HepG2 (cell line): ENCODE data around the gene RBBP8NL. TPM values are rescaled to one million over a fixed set of nuclear protein-coding genes. Genes with fewer than 3 reads are reported as not detected.

Experiments
- ATM ChIP-seq: fragments of 450-650 bp; IDR thresholded peaks from 2 replicates; pipeline ENCODE4 v1.7.1; 2017; ENCODE audit warnings: mild to moderate bottlenecking, borderline replicate concordance
- BATF2 ChIP-seq: sonication (generic); formaldehyde crosslinking; IDR thresholded peaks from 2 replicates; pipeline ENCODE4 v1.8.0; 2022; ENCODE audit warnings: mild to moderate bottlenecking, missing genetic modification reagents, moderate library complexity
- ESRRA ChIP-seq: sonication (generic); formaldehyde crosslinking; IDR thresholded peaks from 2 replicates; pipeline ENCODE4 v1.5.1; 2020; ENCODE audit warnings: mild to moderate bottlenecking, low read depth, missing genetic modification reagents
- GPN1 ChIP-seq: sonication (generic); formaldehyde crosslinking; IDR thresholded peaks from 2 replicates; pipeline ENCODE4 v1.5.1; 2020; ENCODE audit warnings: missing genetic modification reagents, borderline replicate concordance
- HNF4A ChIP-seq: sonication (generic); formaldehyde crosslinking; IDR thresholded peaks from 2 replicates; pipeline ENCODE4 v1.4.0; 2020; ENCODE audit warnings: missing genetic modification reagents
- HNF4G ChIP-seq, 2 experiments: sonication (generic) in 1 of 2; formaldehyde crosslinking in 1 of 2; IDR thresholded peaks; 2 replicates each; pipeline versions ENCODE4 v1.4.0 to v1.6.1; 2011 to 2020; ENCODE audit warnings: borderline replicate concordance in 2 of 2, low read depth in 2 of 2, mild to moderate bottlenecking in 2 of 2, low read length in 1 of 2, missing genetic modification reagents in 1 of 2, moderate library complexity in 1 of 2
- KDM4B ChIP-seq: sonication (generic); formaldehyde crosslinking; IDR thresholded peaks from 2 replicates; pipeline ENCODE4 v1.4.0; 2020; ENCODE audit warnings: missing genetic modification reagents
- MAX ChIP-seq: IDR thresholded peaks from 2 replicates; pipeline ENCODE4 v1.6.1; 2012; ENCODE audit warnings: inconsistent platforms
- MEIS1 ChIP-seq: sonication (generic); formaldehyde crosslinking; IDR thresholded peaks from 2 replicates; pipeline ENCODE4 v1.9.0; 2021; ENCODE audit warnings: mild to moderate bottlenecking, missing genetic modification reagents, moderate library complexity, borderline replicate concordance
- MNT ChIP-seq: fragments of 450-650 bp; IDR thresholded peaks from 2 replicates; pipeline ENCODE4 v1.6.1; 2016
- MYC ChIP-seq: sonication (generic); formaldehyde crosslinking; IDR thresholded peaks from 2 replicates; pipeline ENCODE4 v1.9.0; 2021; ENCODE audit warnings: missing genetic modification reagents, borderline replicate concordance
- MZF1 ChIP-seq: sonication (generic); formaldehyde crosslinking; IDR thresholded peaks from 2 replicates; pipeline ENCODE4 v1.8.1; 2023; ENCODE audit warnings: mild to moderate bottlenecking, missing genetic modification reagents, borderline replicate concordance
- NFIC ChIP-seq: IDR thresholded peaks from 2 replicates; pipeline ENCODE4 v1.6.1; 2012; ENCODE audit warnings: mild to moderate bottlenecking, low read length, inconsistent platforms
- SNAPC5 ChIP-seq: sonication (generic); formaldehyde crosslinking; IDR thresholded peaks from 2 replicates; pipeline ENCODE4 v1.8.1; 2023; ENCODE audit warnings: mild to moderate bottlenecking, missing genetic modification reagents, borderline replicate concordance
- SRSF1 ChIP-seq: fragments of 200-400 bp; formaldehyde crosslinking; optimal IDR thresholded peaks from 2 replicates; pipeline ENCODE3; 2017; ENCODE audit warnings: mild to moderate bottlenecking, low read depth, low read length, moderate library complexity
- STAG1 ChIP-seq: sonication (generic); formaldehyde crosslinking; IDR thresholded peaks from 2 replicates; pipeline ENCODE4 v1.4.0; 2020; ENCODE audit warnings: missing genetic modification reagents
- TAF1 ChIP-seq: sonication (generic); formaldehyde crosslinking; IDR thresholded peaks from 2 replicates; pipeline ENCODE4 v1.4.0; 2020; ENCODE audit warnings: missing genetic modification reagents
- TGIF2 ChIP-seq: IDR thresholded peaks from 2 replicates; pipeline ENCODE4 v1.6.1; 2016; ENCODE audit warnings: control low read depth, missing compliant biosample characterization
- THRA ChIP-seq: sonication (generic); formaldehyde crosslinking; IDR thresholded peaks from 2 replicates; pipeline ENCODE4 v1.4.0; 2020; ENCODE audit warnings: missing genetic modification reagents, borderline replicate concordance
- XRCC5 ChIP-seq: fragments of 200-400 bp; formaldehyde crosslinking; optimal IDR thresholded peaks from 2 replicates; pipeline ENCODE3; 2017; ENCODE audit warnings: mild to moderate bottlenecking, low read length
- ZFAT ChIP-seq: sonication (generic); formaldehyde crosslinking; conservative IDR thresholded peaks from 2 replicates; pipeline ENCODE4 v1.8.1; 2023; ENCODE audit warnings: missing genetic modification reagents, inconsistent platforms
- ZKSCAN1 ChIP-seq: fragments of 150-350 bp; IDR thresholded peaks from 2 replicates; pipeline ENCODE4 v1.6.1; 2014; ENCODE audit warnings: low read length
- ZNF234 ChIP-seq: sonication (generic); formaldehyde crosslinking; conservative IDR thresholded peaks from 2 replicates; pipeline ENCODE4 v1.5.1; 2020; ENCODE audit warnings: mild to moderate bottlenecking, missing genetic modification reagents
- ZNF883 ChIP-seq: sonication (generic); formaldehyde crosslinking; IDR thresholded peaks from 2 replicates; pipeline ENCODE4 v1.5.1; 2020; ENCODE audit warnings: mild to moderate bottlenecking, missing genetic modification reagents; ENCODE audit errors: not compliant biosample characterization
- polyA plus RNA-seq, 8 experiments: library from polyadenylated mRNA; depleted of rRNA in 3 of 8; stranded (reverse) in 7 of 8; unstranded in 1 of 8; fragments of >200 nt; fragmentation: Illumina TruSeq in 4 of 8; extraction: Trizol in 4 of 8; gene quantifications; 2 replicates each; pipeline versions ENCODE4 v1.2.1 to v1.2.3, GENCODE V29; 2011 to 2016; ENCODE audit warnings: low read depth in 4 of 8, missing spikeins in 1 of 8, mixed read lengths in 1 of 8; ENCODE audit not compliant: insufficient read depth in 1 of 8
- total RNA-seq, 5 experiments: library from RNA; depleted of rRNA; stranded (reverse); fragments of >200 nt; fragmentation: Illumina TruSeq; extraction: Trizol; gene quantifications; 2 replicates each; pipeline ENCODE4 v1.2.3, GENCODE V29; 2016; ENCODE audit warnings: low read depth in 1 of 5
- TF ChIP-seq, protein P1 (sequence below): sonication (generic); formaldehyde crosslinking; IDR thresholded peaks from 2 replicates; pipeline ENCODE4 v1.4.0; 2020; ENCODE audit warnings: missing genetic modification reagents

RBBP8NL gene
- total and polyA plus RNA-seq, 2 of the 13 experiments (the other 11 are each of a cell fraction or from before 2014, with no cell fraction given) = 0.69 to 0.86 TPM

DNA sequence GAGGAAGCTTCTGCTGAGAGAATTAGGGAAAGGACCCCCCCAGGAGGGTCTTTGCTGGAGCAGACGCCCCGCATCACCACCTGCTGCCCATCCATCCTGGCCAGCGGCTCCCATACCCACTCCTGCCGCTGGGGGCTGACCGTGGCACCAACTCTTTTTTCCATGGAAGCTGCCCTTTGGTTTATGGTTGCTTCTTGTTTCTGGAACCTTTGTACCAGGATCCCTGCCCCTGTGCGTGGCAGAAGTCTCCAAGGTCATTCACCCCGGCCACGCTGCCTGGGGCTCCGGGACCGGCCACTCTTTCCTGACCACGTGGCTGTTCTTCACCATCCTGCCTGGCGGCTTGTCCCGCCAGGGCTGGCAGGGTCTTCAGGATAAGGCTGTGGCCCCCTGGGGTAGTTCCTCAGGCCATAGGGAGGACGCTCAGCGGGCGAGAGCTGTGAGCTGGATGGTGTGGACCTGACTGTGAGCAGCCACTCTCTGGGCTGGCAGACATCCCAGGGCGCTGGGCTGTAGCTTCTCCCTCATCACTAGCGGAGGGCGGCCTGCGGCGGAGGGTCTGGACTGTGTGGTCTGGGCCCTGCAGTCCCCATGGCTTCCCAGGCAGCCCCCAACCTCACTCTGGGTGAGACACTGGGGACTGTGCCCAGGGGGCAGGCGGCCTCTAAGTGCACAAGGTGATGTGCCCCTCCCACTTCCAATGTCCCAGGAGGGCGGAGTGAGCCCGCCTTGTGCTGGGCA lies 22.8 kb upstream of the RBBP8NL start (continued):
- TF ChIP-seq, protein P1, sequence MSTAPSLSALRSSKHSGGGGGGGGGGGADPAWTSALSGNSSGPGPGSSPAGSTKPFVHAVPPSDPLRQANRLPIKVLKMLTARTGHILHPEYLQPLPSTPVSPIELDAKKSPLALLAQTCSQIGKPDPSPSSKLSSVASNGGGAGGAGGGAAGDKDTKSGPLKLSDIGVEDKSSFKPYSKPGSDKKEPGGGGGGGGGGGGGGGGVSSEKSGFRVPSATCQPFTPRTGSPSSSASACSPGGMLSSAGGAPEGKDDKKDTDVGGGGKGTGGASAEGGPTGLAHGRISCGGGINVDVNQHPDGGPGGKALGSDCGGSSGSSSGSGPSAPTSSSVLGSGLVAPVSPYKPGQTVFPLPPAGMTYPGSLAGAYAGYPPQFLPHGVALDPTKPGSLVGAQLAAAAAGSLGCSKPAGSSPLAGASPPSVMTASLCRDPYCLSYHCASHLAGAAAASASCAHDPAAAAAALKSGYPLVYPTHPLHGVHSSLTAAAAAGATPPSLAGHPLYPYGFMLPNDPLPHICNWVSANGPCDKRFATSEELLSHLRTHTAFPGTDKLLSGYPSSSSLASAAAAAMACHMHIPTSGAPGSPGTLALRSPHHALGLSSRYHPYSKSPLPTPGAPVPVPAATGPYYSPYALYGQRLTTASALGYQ (CRISPR knock-in tag) = no peak
- TF ChIP-seq MEIS1 (peak; percentile 70; the same call in 1 of the 2 replicates), TAF1 (no peak), HNF4A (peak; percentile 67), ZKSCAN1 (no peak), ZNF883 (peak; percentile 45), MYC (CRISPR knock-in tag) (peak; percentile 41; the same call in 1 of the 2 replicates), TGIF2 (CRISPR knock-in tag) (no peak), KDM4B (CRISPR knock-in tag) (no peak), HNF4G (IDR thresholded peaks at IDR 0.05; ENCODE audit: borderline replicate concordance, low read depth, low read length) (peak; percentile 41; the same call in 1 of the 2 replicates), HNF4G (CRISPR knock-in tag; IDR thresholded peaks at IDR 0.05; ENCODE audit: borderline replicate concordance, low read depth) (no peak), ATM (no peak), NFIC (no peak), MAX (peak; percentile 54; the same call in 1 of the 2 replicates), GPN1 (no peak), THRA (CRISPR knock-in tag) (no peak), BATF2 (CRISPR knock-in tag) (no peak), ESRRA (peak; percentile 80; the same call in 1 of the 2 replicates), MZF1 (CRISPR knock-in tag) (no peak), MNT (peak; percentile 72), ZFAT (no peak), ZNF234 (CRISPR knock-in tag) (no peak), SNAPC5 (no peak), STAG1 (peak; percentile 46; the same call in 1 of the 2 replicates), XRCC5 (peak; percentile 79), SRSF1 (peak; percentile 10)
